ENCODE measurements around the gene RBM3.
"Not testable (repeated sequence)": the region's sequence is repeated elsewhere in the genome, so short reads cannot be mapped to it uniquely, and the experiment has no call there.

Gene RBM3

GRCh38 chrX:48555731-48556325 is 18.5 kb upstream of the RBM3 start:
- H3K4me1 ChIP-seq (ENCODE audit: control extremely low read depth in 1 of 4, control insufficient read depth in 4 of 4, insufficient read depth in 4 of 4, low read length in 3 of 4); CTCF ChIA-PET; POLR2A ChIA-PET; H3K9me3 ChIP-seq (ENCODE audit: control extremely low read depth in 1 of 5, control insufficient read depth in 4 of 5, insufficient read depth in 2 of 5, low read depth in 1 of 5, low read length in 4 of 5); DNase-seq; H3K27me3 ChIP-seq (replicated peaks in 2 of 5; ENCODE audit: control insufficient read depth in 4 of 5, insufficient read depth in 5 of 5, low read length in 4 of 5); H3K27ac ChIP-seq (ENCODE audit: insufficient read depth in 1 of 2, low read depth in 1 of 2, low read length in 2 of 2, poor library complexity in 1 of 2, severe bottlenecking in 2 of 2); H3K4me3 ChIP-seq (ENCODE audit: control insufficient read depth in 1 of 7, extremely low read depth in 1 of 7, insufficient read depth in 4 of 7, low read depth in 2 of 7, low read length in 6 of 7): not testable (repeated sequence)
- WGBS (ENCODE audit: insufficient coverage), result 87% methylated on average over 8 of the region's 9 CpGs
- peaks cover 3 to 35% (median 19%) of the 10 kb centered on the region in 4 experiments for H3K36me3 ChIP-seq (ENCODE audit: control insufficient read depth in 4 of 4, insufficient read depth in 4 of 4, low read length in 3 of 4)

- DNase-seq, result no peak
- CTCF ChIA-PET, result no interaction called here
- H3K4me3 ChIP-seq (ENCODE audit: control insufficient read depth in 1 of 7, extremely low read depth in 1 of 7, insufficient read depth in 4 of 7, low read depth in 2 of 7, low read length in 6 of 7), result no peak overlapping the region
- POLR2A ChIA-PET, result no interaction called here
- 89% methylated on average over 1 of the region's 4 CpGs for WGBS (ENCODE audit: insufficient coverage)
- no peak overlapping the region for H3K27ac ChIP-seq (ENCODE audit: insufficient read depth in 1 of 2, low read depth in 1 of 2, low read length in 2 of 2, poor library complexity in 1 of 2, severe bottlenecking in 2 of 2)
- H3K4me1 ChIP-seq (ENCODE audit: control extremely low read depth in 1 of 4, control insufficient read depth in 4 of 4, insufficient read depth in 4 of 4, low read length in 3 of 4), result no peaks in the 10 kb centered on the region
- H3K36me3 ChIP-seq (ENCODE audit: control insufficient read depth in 4 of 4, insufficient read depth in 4 of 4, low read length in 3 of 4), result peaks cover 5 to 41% (median 25%) of the 10 kb centered on the region in 4 experiments
- no peaks in the 10 kb centered on the region for H3K9me3 ChIP-seq (ENCODE audit: control extremely low read depth in 1 of 5, control insufficient read depth in 4 of 5, insufficient read depth in 2 of 5, low read depth in 1 of 5, low read length in 4 of 5)
- H3K27me3 ChIP-seq (replicated peaks in 2 of 5; ENCODE audit: control insufficient read depth in 4 of 5, insufficient read depth in 5 of 5, low read length in 4 of 5), result no peaks in the 10 kb centered on the region
Measured at GRCh38 chrX:48558271-48558670, 16.0 kb upstream of the RBM3 start.

- no peaks in the 10 kb centered on the region for H3K4me1 ChIP-seq (ENCODE audit: control extremely low read depth in 1 of 4, control insufficient read depth in 4 of 4, insufficient read depth in 4 of 4, low read length in 3 of 4)
- H3K4me3 ChIP-seq (ENCODE audit: control insufficient read depth in 1 of 7, extremely low read depth in 1 of 7, insufficient read depth in 4 of 7, low read depth in 2 of 7, low read length in 6 of 7), result no peak overlapping the region
- ChIA-PET CTCF (no interaction called here), POLR2A (no interaction called here)
- DNase-seq, result no peak
- H3K27ac ChIP-seq (ENCODE audit: insufficient read depth in 1 of 2, low read depth in 1 of 2, low read length in 2 of 2, poor library complexity in 1 of 2, severe bottlenecking in 2 of 2), result no peak overlapping the region
- no peaks in the 10 kb centered on the region for H3K27me3 ChIP-seq (replicated peaks in 2 of 5; ENCODE audit: control insufficient read depth in 4 of 5, insufficient read depth in 5 of 5, low read length in 4 of 5)
- 95% methylated on average over 21 of the region's 24 CpGs for WGBS (ENCODE audit: insufficient coverage)
- peaks cover 5 to 45% (median 25%) of the 10 kb centered on the region in 4 experiments for H3K36me3 ChIP-seq (ENCODE audit: control insufficient read depth in 4 of 4, insufficient read depth in 4 of 4, low read length in 3 of 4)
- H3K9me3 ChIP-seq (ENCODE audit: control extremely low read depth in 1 of 5, control insufficient read depth in 4 of 5, insufficient read depth in 2 of 5, low read depth in 1 of 5, low read length in 4 of 5), result no peaks in the 10 kb centered on the region
Measured at GRCh38 chrX:48559636-48560035, 14.6 kb upstream of the RBM3 start.

GRCh38 chrX:48560056-48560455 is 14.2 kb upstream of the RBM3 start:
- DNase-seq, result no peak
- Histone ChIP-seq H3K4me1 (ENCODE audit: control extremely low read depth in 1 of 4, control insufficient read depth in 4 of 4, insufficient read depth in 4 of 4, low read length in 3 of 4) (no peaks in the 10 kb centered on the region), H3K4me3 (ENCODE audit: control insufficient read depth in 1 of 7, extremely low read depth in 1 of 7, insufficient read depth in 4 of 7, low read depth in 2 of 7, low read length in 6 of 7) (no peak overlapping the region), H3K36me3 (ENCODE audit: control insufficient read depth in 4 of 4, insufficient read depth in 4 of 4, low read length in 3 of 4) (peaks cover 5 to 42% (median 23%) of the 10 kb centered on the region in 4 experiments), H3K27me3 (replicated peaks in 2 of 5; ENCODE audit: control insufficient read depth in 4 of 5, insufficient read depth in 5 of 5, low read length in 4 of 5) (no peaks in the 10 kb centered on the region), H3K9me3 (ENCODE audit: control extremely low read depth in 1 of 5, control insufficient read depth in 4 of 5, insufficient read depth in 2 of 5, low read depth in 1 of 5, low read length in 4 of 5) (no peaks in the 10 kb centered on the region), H3K27ac (ENCODE audit: insufficient read depth in 1 of 2, low read depth in 1 of 2, low read length in 2 of 2, poor library complexity in 1 of 2, severe bottlenecking in 2 of 2) (no peak overlapping the region)
- WGBS (ENCODE audit: insufficient coverage), result 97% methylated on average over 14 of the region's 14 CpGs
- ChIA-PET POLR2A (no interaction called here), CTCF (no interaction called here)

GRCh38 chrX:48560681-48561080 is 13.6 kb upstream of the RBM3 start:
- 91% methylated on average over 12 of the region's 12 CpGs for WGBS (ENCODE audit: insufficient coverage)
- ChIA-PET CTCF (no interaction called here), POLR2A (no interaction called here)
- H3K4me1 ChIP-seq (ENCODE audit: control extremely low read depth in 1 of 4, control insufficient read depth in 4 of 4, insufficient read depth in 4 of 4, low read length in 3 of 4), result no peaks in the 10 kb centered on the region
- H3K9me3 ChIP-seq (ENCODE audit: control extremely low read depth in 1 of 5, control insufficient read depth in 4 of 5, insufficient read depth in 2 of 5, low read depth in 1 of 5, low read length in 4 of 5), result no peaks in the 10 kb centered on the region
- no peaks in the 10 kb centered on the region for H3K27me3 ChIP-seq (replicated peaks in 2 of 5; ENCODE audit: control insufficient read depth in 4 of 5, insufficient read depth in 5 of 5, low read length in 4 of 5)
- H3K36me3 ChIP-seq (ENCODE audit: control insufficient read depth in 4 of 4, insufficient read depth in 4 of 4, low read length in 3 of 4), result peaks cover 5 to 39% (median 21%) of the 10 kb centered on the region in 4 experiments
- H3K27ac ChIP-seq (ENCODE audit: insufficient read depth in 1 of 2, low read depth in 1 of 2, low read length in 2 of 2, poor library complexity in 1 of 2, severe bottlenecking in 2 of 2), result no peak overlapping the region
- DNase-seq, result no peak
- no peak overlapping the region for H3K4me3 ChIP-seq (ENCODE audit: control insufficient read depth in 1 of 7, extremely low read depth in 1 of 7, insufficient read depth in 4 of 7, low read depth in 2 of 7, low read length in 6 of 7)

GRCh38 chrX:48569958-48570357 is 4.3 kb upstream of the RBM3 start:
- no peak overlapping the region for H3K27ac ChIP-seq (ENCODE audit: insufficient read depth in 1 of 2, low read depth in 1 of 2, low read length in 2 of 2, poor library complexity in 1 of 2, severe bottlenecking in 2 of 2)
- H3K36me3 ChIP-seq (ENCODE audit: control insufficient read depth in 4 of 4, insufficient read depth in 4 of 4, low read length in 3 of 4), result peaks cover 0 to 1% (median 0%) of the 10 kb centered on the region in 4 experiments
- H3K4me3 ChIP-seq (ENCODE audit: control insufficient read depth in 1 of 7, extremely low read depth in 1 of 7, insufficient read depth in 4 of 7, low read depth in 2 of 7, low read length in 6 of 7), result no peak overlapping the region
- DNase-seq, result peak in 2 of 3 donors; percentile 46 to 65
- WGBS (ENCODE audit: insufficient coverage), result no CpG with 5 or more reads among the region's 1 CpG
- peaks cover 0 to 5% (median 2%) of the 10 kb centered on the region in 4 experiments for H3K4me1 ChIP-seq (ENCODE audit: control extremely low read depth in 1 of 4, control insufficient read depth in 4 of 4, insufficient read depth in 4 of 4, low read length in 3 of 4)
- ChIA-PET POLR2A (no interaction called here), CTCF (interaction anchor here (0.6 kb wide), 1 partner anchor 369 kb away, joined by 3 read pairs; no protein-coding TSS in a partner anchor)
- H3K9me3 ChIP-seq (ENCODE audit: control extremely low read depth in 1 of 5, control insufficient read depth in 4 of 5, insufficient read depth in 2 of 5, low read depth in 1 of 5, low read length in 4 of 5), result peaks cover 0 to 4% (median 0%) of the 10 kb centered on the region in 5 experiments
- no peaks in the 10 kb centered on the region for H3K27me3 ChIP-seq (replicated peaks in 2 of 5; ENCODE audit: control insufficient read depth in 4 of 5, insufficient read depth in 5 of 5, low read length in 4 of 5)

- Histone ChIP-seq H3K4me3 (ENCODE audit: control insufficient read depth in 1 of 7, extremely low read depth in 1 of 7, insufficient read depth in 4 of 7, low read depth in 2 of 7, low read length in 6 of 7) (peak overlapping the region; percentile 61 to 82 (median 70)), H3K9me3 (ENCODE audit: control extremely low read depth in 1 of 5, control insufficient read depth in 4 of 5, insufficient read depth in 2 of 5, low read depth in 1 of 5, low read length in 4 of 5) (peaks cover 0 to 5% (median 0%) of the 10 kb centered on the region in 5 experiments), H3K27me3 (replicated peaks in 2 of 5; ENCODE audit: control insufficient read depth in 4 of 5, insufficient read depth in 5 of 5, low read length in 4 of 5) (no peaks in the 10 kb centered on the region), H3K4me1 (ENCODE audit: control extremely low read depth in 1 of 4, control insufficient read depth in 4 of 4, insufficient read depth in 4 of 4, low read length in 3 of 4) (peaks cover 0 to 20% (median 16%) of the 10 kb centered on the region in 4 experiments), H3K36me3 (ENCODE audit: control insufficient read depth in 4 of 4, insufficient read depth in 4 of 4, low read length in 3 of 4) (peaks cover 0 to 32% (median 19%) of the 10 kb centered on the region in 4 experiments), H3K27ac (ENCODE audit: insufficient read depth in 1 of 2, low read depth in 1 of 2, low read length in 2 of 2, poor library complexity in 1 of 2, severe bottlenecking in 2 of 2) (peak overlapping the region; percentile 90 to 97)
- POLR2A ChIA-PET, result interaction anchor here (1.0 kb wide), 1 partner anchor 34 kb away, joined by 5 read pairs; the partner anchor contains the start of gene TBC1D25
- CTCF ChIA-PET, result interaction anchor here (1.5 kb wide), 2 partner anchors 12 to 99 kb away, joined by 3 to 6 read pairs; no protein-coding TSS in a partner anchor
- 52% methylated on average over 14 of the region's 19 CpGs for WGBS (ENCODE audit: insufficient coverage)
- DNase-seq, result peak in 1 of 3 donors; percentile 75
Measured at GRCh38 chrX:48573690-48574269, 504 bp upstream of the RBM3 start.

All from common myeloid progenitor, CD34-positive (primary cell).